ENCODE results near the gene SEMA3A. TPM values are rescaled to one million over a fixed set of nuclear protein-coding genes. Genes with fewer than 3 reads are reported as not detected.
A peak's percentile ranks its signal among the peaks of the same experiment; 100 is the strongest.

SEMA3A gene
- total and polyA plus RNA-seq, 8 donors = 0.05 to 0.79 (median 0.46) TPM

DNA sequence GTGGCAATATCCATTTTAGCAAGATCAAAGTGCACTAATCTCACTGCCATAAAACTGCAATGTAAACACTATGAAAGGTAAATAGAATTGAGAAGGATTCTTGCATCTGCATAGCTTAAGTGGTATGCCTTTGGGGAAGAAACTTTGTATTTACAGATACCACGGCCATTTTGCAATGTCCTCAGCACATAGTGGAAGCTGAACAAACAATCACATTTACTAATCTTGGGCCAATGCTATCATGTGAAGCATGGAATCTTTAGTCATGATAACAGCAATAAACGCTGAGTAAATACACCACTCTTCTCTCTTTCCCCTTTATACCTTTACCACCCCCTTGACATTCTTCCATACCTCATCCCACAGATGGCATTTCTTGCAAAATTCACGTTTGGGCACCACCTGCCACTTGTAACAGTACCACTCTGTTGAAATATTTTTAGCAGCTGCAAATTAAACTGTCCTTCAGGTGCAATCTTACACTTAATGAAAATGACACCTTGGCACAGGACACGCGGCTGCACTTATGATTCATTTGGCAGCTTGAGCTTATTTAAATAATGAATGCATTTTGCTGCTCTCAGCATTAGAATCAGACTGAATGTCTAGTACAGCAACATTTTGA is 171.8 kb downstream of the SEMA3A start:
- Histone ChIP-seq H3K9me3 (no peaks in the 10 kb centered on the region), H3K4me3 (no peak overlapping the region), H3K36me3 (no peaks in the 10 kb centered on the region), H3K27me3 (no peaks in the 10 kb centered on the region), H3K4me1 (no peaks in the 10 kb centered on the region), H3K27ac (no peak overlapping the region)
- WGBS, 2 donors = 13 to 18% methylated on average over 5 of the region's 5 CpGs
- no peak for DNase-seq
- intact Hi-C loops (cut with DNase I) = no loop called here
- TF ChIP-seq, protein P1, sequence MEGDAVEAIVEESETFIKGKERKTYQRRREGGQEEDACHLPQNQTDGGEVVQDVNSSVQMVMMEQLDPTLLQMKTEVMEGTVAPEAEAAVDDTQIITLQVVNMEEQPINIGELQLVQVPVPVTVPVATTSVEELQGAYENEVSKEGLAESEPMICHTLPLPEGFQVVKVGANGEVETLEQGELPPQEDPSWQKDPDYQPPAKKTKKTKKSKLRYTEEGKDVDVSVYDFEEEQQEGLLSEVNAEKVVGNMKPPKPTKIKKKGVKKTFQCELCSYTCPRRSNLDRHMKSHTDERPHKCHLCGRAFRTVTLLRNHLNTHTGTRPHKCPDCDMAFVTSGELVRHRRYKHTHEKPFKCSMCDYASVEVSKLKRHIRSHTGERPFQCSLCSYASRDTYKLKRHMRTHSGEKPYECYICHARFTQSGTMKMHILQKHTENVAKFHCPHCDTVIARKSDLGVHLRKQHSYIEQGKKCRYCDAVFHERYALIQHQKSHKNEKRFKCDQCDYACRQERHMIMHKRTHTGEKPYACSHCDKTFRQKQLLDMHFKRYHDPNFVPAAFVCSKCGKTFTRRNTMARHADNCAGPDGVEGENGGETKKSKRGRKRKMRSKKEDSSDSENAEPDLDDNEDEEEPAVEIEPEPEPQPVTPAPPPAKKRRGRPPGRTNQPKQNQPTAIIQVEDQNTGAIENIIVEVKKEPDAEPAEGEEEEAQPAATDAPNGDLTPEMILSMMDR (IDR thresholded peaks at IDR 0.05) = no peak
- peak in 3 of 4 donors; percentile 39 to 59 (median 55) for ATAC-seq
- peak; percentile 60 for FAIRE-seq

DNA sequence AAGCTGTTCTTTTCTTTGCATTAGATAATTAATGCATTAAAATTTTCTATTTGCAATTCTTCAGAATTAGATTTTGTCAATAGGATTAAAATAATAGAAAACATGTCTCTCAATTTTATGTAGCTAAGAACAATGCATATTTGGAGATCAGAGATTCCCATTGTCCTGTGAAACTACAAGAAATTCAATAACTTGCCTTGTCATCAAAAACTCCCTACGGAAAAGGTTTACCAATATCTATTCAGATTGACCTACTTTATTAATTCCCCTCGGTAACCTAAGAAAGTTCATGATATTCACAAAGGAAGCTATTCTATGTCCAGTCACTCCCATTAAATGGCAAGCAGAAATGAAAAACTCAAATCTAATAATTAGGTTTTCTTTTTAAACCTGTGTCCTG is 172.6 kb downstream of the SEMA3A start:
- no peaks in the 10 kb centered on the region for H3K27me3 ChIP-seq
- TF ChIP-seq, protein P1 (IDR thresholded peaks at IDR 0.05) = no peak
- H3K36me3 ChIP-seq = no peaks in the 10 kb centered on the region
- 81 to 87% methylated on average over 2 of the region's 2 CpGs for WGBS, 2 donors
- no peaks in the 10 kb centered on the region for H3K4me1 ChIP-seq
- peak; percentile 20 for FAIRE-seq
- DNase-seq = no peak
- no peak overlapping the region for H3K4me3 ChIP-seq
- intact Hi-C loops (cut with DNase I) = no loop called here
- no peaks in the 10 kb centered on the region for H3K9me3 ChIP-seq
- H3K27ac ChIP-seq = no peak overlapping the region
- ATAC-seq = no peak

- intact Hi-C loops (cut with DNase I) = no loop called here
- ATAC-seq = no peak
Observed at GRCh38 chr7:84021292-84021908, 173.2 kb downstream of the SEMA3A start.

GRCh38 chr7:84017651-84018050 is 176.9 kb downstream of the SEMA3A start:
- whole genome bisulfite sequencing, 2 donors = 49 to 62% methylated on average over 2 of the region's 2 CpGs

More at GRCh38 chr7:84021292-84021908, 173.2 kb downstream of the SEMA3A start:
- WGBS, 2 donors = 75 to 84% methylated on average over 6 of the region's 6 CpGs
- Histone ChIP-seq H3K4me1 (no peaks in the 10 kb centered on the region), H3K4me3 (no peak overlapping the region), H3K36me3 (no peaks in the 10 kb centered on the region), H3K27me3 (no peaks in the 10 kb centered on the region), H3K9me3 (no peaks in the 10 kb centered on the region), H3K27ac (no peak overlapping the region)
- TF ChIP-seq, protein P1 (IDR thresholded peaks at IDR 0.05) = no peak
- DNase-seq (no peak), FAIRE-seq (no peak)

More at GRCh38 chr7:84017651-84018050, 176.9 kb downstream of the SEMA3A start:
- ATAC-seq (no peak), DNase-seq (no peak), FAIRE-seq (no peak)
- H3K27me3 ChIP-seq = no peaks in the 10 kb centered on the region
- no peaks in the 10 kb centered on the region for H3K9me3 ChIP-seq
- no peaks in the 10 kb centered on the region for H3K4me1 ChIP-seq
- intact Hi-C loops (cut with DNase I) = no loop called here
- TF ChIP-seq, protein P1 (IDR thresholded peaks at IDR 0.05) = no peak
- no peak overlapping the region for H3K4me3 ChIP-seq
- no peak overlapping the region for H3K27ac ChIP-seq
- no peaks in the 10 kb centered on the region for H3K36me3 ChIP-seq

Data from pancreas (tissue), 10 donors.